H1 (cell line): ENCODE results near the gene MRPL41. TPM values are rescaled to one million over a fixed set of nuclear protein-coding genes. Genes with fewer than 3 reads are reported as not detected.

Experiments
- CTCF ChIA-PET: fragments of 300-600 bp; sonication (Branson Sonifier 250); formaldehyde crosslinking; loops from one replicate; lab custom pipeline; 2021; ENCODE audit not compliant: partially characterized antibody; lab: Charles Lee
- POLR2A ChIA-PET: fragments of 300-600 bp; sonication (Branson Sonifier 250); formaldehyde crosslinking; loops from one replicate; lab custom pipeline; 2021; ENCODE audit warnings: inconsistent platforms; ENCODE audit not compliant: partially characterized antibody; lab: Charles Lee
- DNase-seq, 2 experiments: peaks; one replicate each; pipeline versions ENCODE4 v3.0.0 to v3.0.0-alpha.2; 2010 to 2022; ENCODE audit warnings: low spot score in 2 of 2, low read depth in 1 of 2, mixed read lengths in 1 of 2
- FAIRE-seq: peaks from 2 replicates; lab custom pipeline; 2011; peaks lifted over from hg19 to GRCh38; lab: Jason Lieb, UNC
- H2AFZ ChIP-seq: 2 replicates; pipeline ENCODE4 v1.8.1; 2012; ENCODE audit warnings: low read length, inconsistent platforms
- H2AK5ac ChIP-seq: 2 replicates; pipeline ENCODE4 v1.6.1; 2013; ENCODE audit warnings: low read depth, low read length
- H2BK120ac ChIP-seq: replicated peaks from 2 replicates; pipeline ENCODE3; 2013; ENCODE audit warnings: low read depth, low read length, inconsistent platforms
- H2BK12ac ChIP-seq: 2 replicates; pipeline ENCODE4 v1.6.1; 2013; ENCODE audit warnings: low read depth, low read length
- H2BK15ac ChIP-seq: 2 replicates; pipeline ENCODE4 v1.6.1; 2013; ENCODE audit warnings: low read length
- H2BK20ac ChIP-seq: 2 replicates; pipeline ENCODE4 v1.6.1; 2013; ENCODE audit warnings: low read length
- H2BK5ac ChIP-seq: 2 replicates; pipeline ENCODE4 v1.6.1; 2013; ENCODE audit warnings: low read depth, low read length
- H3K14ac ChIP-seq: 2 replicates; pipeline ENCODE4 v1.6.1; 2013; ENCODE audit warnings: inconsistent platforms; ENCODE audit not compliant: insufficient read length
- H3K18ac ChIP-seq: 2 replicates; pipeline ENCODE4 v1.6.1; 2013; ENCODE audit warnings: low read length; ENCODE audit errors: extremely low read depth
- H3K23ac ChIP-seq: 2 replicates; pipeline ENCODE4 v1.6.1; 2013; ENCODE audit warnings: inconsistent platforms; ENCODE audit not compliant: insufficient read length
- H3K23me2 ChIP-seq: 2 replicates; pipeline ENCODE4 v1.6.1; 2013; ENCODE audit warnings: low read depth, low read length
- H3K27ac ChIP-seq: 2 replicates; pipeline ENCODE4 v1.6.1; 2011; ENCODE audit warnings: low read depth, low read length, inconsistent platforms
- H3K27me3 ChIP-seq, 4 experiments: replicated peaks in 1 of 4; 1 replicate in 1 of 4; 2 replicates in 3 of 4; pipeline versions ENCODE4 v1.6.1 to v1.8.1; 2011 to 2013; ENCODE audit warnings: low read length in 3 of 4, mild to moderate bottlenecking in 3 of 4, inconsistent platforms in 2 of 4, mixed read lengths in 2 of 4, moderate library complexity in 1 of 4; ENCODE audit not compliant: control insufficient read depth in 3 of 4, insufficient read depth in 3 of 4; ENCODE audit errors: extremely low read depth in 1 of 4
- H3K36me3 ChIP-seq, 4 experiments: 2 replicates each; pipeline versions ENCODE4 v1.6.1 to v1.8.1; 2011 to 2013; ENCODE audit warnings: mild to moderate bottlenecking in 4 of 4, low read length in 3 of 4, moderate library complexity in 2 of 4, control low read depth in 1 of 4, inconsistent platforms in 1 of 4; ENCODE audit not compliant: insufficient read depth in 4 of 4, control insufficient read depth in 2 of 4
- H3K4ac ChIP-seq: replicated peaks from 2 replicates; pipeline ENCODE3; 2013; ENCODE audit warnings: low read length, low read depth, mixed read lengths, inconsistent platforms; ENCODE audit not compliant: insufficient read length
- H3K4me1 ChIP-seq, 4 experiments: replicated peaks in 1 of 4; 1 replicate in 1 of 4; 2 replicates in 3 of 4; pipeline versions ENCODE4 v1.6.1 to v1.8.1; 2011 to 2013; ENCODE audit warnings: low read length in 3 of 4, inconsistent platforms in 2 of 4, mixed read lengths in 1 of 4; ENCODE audit not compliant: insufficient read depth in 4 of 4, control insufficient read depth in 3 of 4
- H3K4me2 ChIP-seq, 2 experiments: 2 replicates each; pipeline versions ENCODE4 v1.6.1 to v1.8.1; 2011 to 2013; ENCODE audit warnings: low read depth in 2 of 2, low read length in 2 of 2, control low read depth in 1 of 2, inconsistent platforms in 1 of 2, mild to moderate bottlenecking in 1 of 2; ENCODE audit not compliant: insufficient read depth in 1 of 2
- H3K4me3 ChIP-seq, 4 experiments: fragments of 200-600, 300-600 bp in 1 of 4; sonication (generic), shearing (Covaris generic), sonication (Bioruptor Twin) in 1 of 4; 2 replicates each; pipeline versions ENCODE4 v1.5.1 to v1.8.1; 2011 to 2016; ENCODE audit warnings: low read length in 4 of 4, low read depth in 3 of 4, control low read depth in 2 of 4, inconsistent platforms in 2 of 4, mild to moderate bottlenecking in 2 of 4, mixed read lengths in 1 of 4, moderate library complexity in 1 of 4; ENCODE audit not compliant: insufficient read depth in 2 of 4; ENCODE audit errors: extremely low read depth in 1 of 4
- H3K56ac ChIP-seq: replicated peaks from 2 replicates; pipeline ENCODE3; 2013; ENCODE audit warnings: low read depth, mild to moderate bottlenecking, mixed read lengths, low read length, inconsistent platforms; ENCODE audit not compliant: insufficient read length
- H3K79me1 ChIP-seq: 2 replicates; pipeline ENCODE4 v1.6.1; 2013; ENCODE audit warnings: low read depth, low read length, control low read depth
- H3K79me2 ChIP-seq, 2 experiments: 2 replicates each; pipeline versions ENCODE4 v1.6.1 to v1.8.1; 2012 to 2013; ENCODE audit warnings: low read length in 2 of 2, mild to moderate bottlenecking in 2 of 2, inconsistent platforms in 1 of 2; ENCODE audit not compliant: insufficient read depth in 2 of 2, control insufficient read depth in 1 of 2
- H3K9ac ChIP-seq, 4 experiments: replicated peaks in 1 of 4; 1 replicate in 1 of 4; 2 replicates in 3 of 4; pipeline versions ENCODE4 v1.6.1 to v1.8.1; 2011 to 2013; ENCODE audit warnings: low read depth in 3 of 4, low read length in 3 of 4, control low read depth in 2 of 4, mild to moderate bottlenecking in 2 of 4, moderate library complexity in 2 of 4, inconsistent platforms in 1 of 4; ENCODE audit errors: extremely low read depth in 1 of 4
- H3K9me3 ChIP-seq, 2 experiments: 2 replicates each; pipeline versions ENCODE4 v1.6.1 to v1.8.1; 2012 to 2013; ENCODE audit warnings: mild to moderate bottlenecking in 2 of 2, moderate library complexity in 2 of 2, control low read depth in 1 of 2, inconsistent platforms in 1 of 2, low read depth in 1 of 2, low read length in 1 of 2, mixed read lengths in 1 of 2; ENCODE audit not compliant: insufficient read depth in 2 of 2
- H4K20me1 ChIP-seq, 2 experiments: replicated peaks in 1 of 2; 2 replicates each; pipeline versions ENCODE3 to v1.8.1; 2011 to 2013; ENCODE audit warnings: inconsistent platforms in 2 of 2, low read length in 2 of 2, mild to moderate bottlenecking in 1 of 2; ENCODE audit not compliant: insufficient read depth in 2 of 2, control insufficient read depth in 1 of 2
- H4K5ac ChIP-seq: 2 replicates; pipeline ENCODE4 v1.6.1; 2013; ENCODE audit warnings: low read length, low read depth, mixed read lengths, inconsistent platforms; ENCODE audit not compliant: insufficient read length
- H4K8ac ChIP-seq: 2 replicates; pipeline ENCODE4 v1.8.0; 2013; ENCODE audit warnings: mild to moderate bottlenecking, moderate library complexity, low read length, inconsistent platforms; ENCODE audit not compliant: insufficient read depth; ENCODE audit errors: extremely low read depth
- H4K91ac ChIP-seq: replicated peaks from 2 replicates; pipeline ENCODE3; 2013; ENCODE audit warnings: low read length, mixed read lengths, inconsistent platforms; ENCODE audit not compliant: insufficient read length
- ASH2L ChIP-seq: fragments of 200-600, 300-600 bp; sonication (generic); IDR thresholded peaks from one replicate; pipeline ENCODE4 v1.7.1; 2017; ENCODE audit warnings: low read length
- BACH1 ChIP-seq: IDR thresholded peaks from 2 replicates; pipeline ENCODE4 v1.6.1; 2012; ENCODE audit warnings: low read length, improper control_type of control experiment
- CTCF ChIP-seq, 3 experiments: IDR thresholded peaks; 1 replicate in 2 of 3; 2 replicates in 1 of 3; pipeline versions ENCODE4 v1.5.1 to v1.6.1; 2011; ENCODE audit warnings: low read length in 3 of 3, mild to moderate bottlenecking in 3 of 3, inconsistent platforms in 2 of 3, low read depth in 1 of 3, moderate library complexity in 1 of 3; ENCODE audit not compliant: insufficient read depth in 1 of 3; ENCODE audit errors: control extremely low read depth in 1 of 3
- HDAC2 ChIP-seq, 2 experiments: fragments of 300-600 bp in 1 of 2; sonication (generic) in 1 of 2; IDR thresholded peaks; 2 replicates each; pipeline ENCODE4 v1.6.1; 2011 to 2012; ENCODE audit warnings: low read depth in 2 of 2, low read length in 2 of 2, mild to moderate bottlenecking in 2 of 2, moderate library complexity in 2 of 2, borderline replicate concordance in 1 of 2, inconsistent platforms in 1 of 2
- JUND ChIP-seq: IDR thresholded peaks from 2 replicates; pipeline ENCODE4 v1.6.1; 2011; ENCODE audit warnings: mild to moderate bottlenecking, improper control_type of control experiment, low read length
- POLR2AphosphoS5 ChIP-seq: IDR thresholded peaks from 2 replicates; pipeline ENCODE4 v1.6.1; 2011; ENCODE audit warnings: low read depth, low read length
- SP1 ChIP-seq: IDR thresholded peaks from 2 replicates; pipeline ENCODE4 v1.6.1; 2011; ENCODE audit warnings: low read depth, low read length
- TBP ChIP-seq: IDR thresholded peaks from 2 replicates; pipeline ENCODE4 v1.6.1; 2011; ENCODE audit warnings: low read depth, low read length, improper control_type of control experiment
- TEAD4 ChIP-seq: IDR thresholded peaks from 2 replicates; pipeline ENCODE4 v1.6.1; 2012; ENCODE audit warnings: low read depth, low read length, inconsistent platforms, mixed read lengths
- WGBS, 2 experiments: shearing (Covaris generic) in 1 of 2; methylation state at CpG; one replicate each; pipeline versions ENCODE4 v1.1.6 to v1.1.7; 2013 to 2015; ENCODE audit warnings: low lambda C conversion rate in 2 of 2, mixed read lengths in 2 of 2, inconsistent platforms in 1 of 2, low coverage in 1 of 2, missing lambda C conversion rate in 1 of 2; ENCODE audit not compliant: insufficient replicate concordance in 2 of 2, insufficient coverage in 1 of 2, insufficient read length in 1 of 2; ENCODE audit errors: extremely low coverage in 1 of 2, missing lambda C conversion rate in 1 of 2; 5-methylcytosine and 5-hydroxymethylcytosine counted together
- polyA plus RNA-seq, 7 experiments: library from polyadenylated mRNA; depleted of rRNA in 3 of 7; stranded (reverse) in 5 of 7; unstranded in 2 of 7; fragments of >200 nt in 5 of 7; fragments of 200-250 nt in 2 of 7; gene quantifications; 1 replicate in 5 of 7; 2 replicates in 1 of 7; 4 replicates in 1 of 7; pipeline versions ENCODE4 v1.2.1 to v1.2.3, GENCODE V29; 2011 to 2013; ENCODE audit warnings: missing spikeins in 2 of 7, mixed read lengths in 2 of 7
- total RNA-seq: library from RNA; stranded (reverse); fragmentation: NEBNext Ultra II Directional; extraction: Animal tissue kit (Norgen Biotek cat#: 25700); gene quantifications from 2 replicates; pipeline ENCODE4 v1.2.1, GENCODE V29; 2021

MRPL41 gene
- total and polyA plus RNA-seq, 2 of the 8 experiments (the other 6 are each of a cell fraction or from before 2014, with no cell fraction given), result 47.2 to 58.1 TPM

- Histone ChIP-seq H3K27me3 (no peaks in the 10 kb centered on the region), H3K27ac (peak within 1 kb of the TSS; percentile 66; the same call in 1 of the 2 replicates), H3K79me1 (peaks cover 23% of the 10 kb centered on the region), H3K56ac (peak within 1 kb of the TSS; percentile 90), H3K4ac (no peak within 1 kb of the TSS), H2BK120ac (no peak within 1 kb of the TSS), H4K5ac (peak within 1 kb of the TSS; percentile 98), H3K4me1 (peaks cover 0 to 23% (median 7%) of the 10 kb centered on the region in 4 experiments; a peak in 6 of 7 replicates), H4K91ac (peak within 1 kb of the TSS; percentile 89), H3K23ac (no peak within 1 kb of the TSS), H2BK15ac (no peak within 1 kb of the TSS), H2BK12ac (no peak within 1 kb of the TSS), H3K14ac (no peak within 1 kb of the TSS), H3K4me3 (peak within 1 kb of the TSS; percentile 87 to 90 (median 88)), H3K9ac (peak within 1 kb of the TSS; percentile 64 to 90 (median 82)), H3K4me2 (peak within 1 kb of the TSS; percentile 71 to 92), H2AK5ac (no peak within 1 kb of the TSS), H3K79me2 (peaks cover 12 to 35% of the 10 kb centered on the region in 2 experiments), H3K23me2 (peaks cover 3% of the 10 kb centered on the region; the same call in 1 of the 2 replicates), H2BK20ac (no peak within 1 kb of the TSS), H3K18ac (peak within 1 kb of the TSS; percentile 97), H4K8ac (no peak within 1 kb of the TSS), H2AFZ (no peak within 1 kb of the TSS; the same call in 1 of the 2 replicates), H3K36me3 (peaks cover 31 to 54% (median 38%) of the 10 kb centered on the region in 4 experiments), H2BK5ac (peak within 1 kb of the TSS; percentile 82; the same call in 1 of the 2 replicates), H3K9me3 (no peaks in the 10 kb centered on the region), H4K20me1 (peaks cover 12 to 41% of the 10 kb centered on the region in 2 experiments)
- 6% methylated on average over 65 of the region's 82 CpGs; no CpG with 5 or more reads in 1 of the 2 experiments for WGBS, 2 experiments
- ChIA-PET CTCF (interaction anchor here (0.5 to 5.9 kb wide), 8 partner anchors 10 to 158 kb away, joined by 3 to 46 read pairs (median 4); no protein-coding TSS in a partner anchor), POLR2A (interaction anchor here (0.7 to 4.6 kb wide), 7 partner anchors 12 to 155 kb away, joined by 3 to 45 read pairs (median 6); partner anchors contain the start of genes EHMT1, EXD3, MRPL41 and NOXA1)
- FAIRE-seq (no peak), DNase-seq (peak; percentile 78 to 99)
- peak; percentile 65; the same call in 1 of the 2 replicates for TF ChIP-seq BACH1
- TF ChIP-seq ASH2L, result peak; percentile 86
- TF ChIP-seq SP1, result peak; percentile 45; the same call in 1 of the 2 replicates
- peak in 2 of 3 experiments; percentile 87 to 92; a peak in 3 of 4 replicates for TF ChIP-seq CTCF (IDR thresholded peaks at IDR 0.05; ENCODE audit: control extremely low read depth in 1 of 3, insufficient read depth in 1 of 3, low read depth in 1 of 3, low read length in 3 of 3)
- no peak for TF ChIP-seq HDAC2 (IDR thresholded peaks at IDR 0.05; ENCODE audit: borderline replicate concordance in 1 of 2, low read depth in 2 of 2, low read length in 2 of 2)
- no peak for TF ChIP-seq TEAD4
- no peak; the same call in 1 of the 2 replicates for TF ChIP-seq POLR2AphosphoS5
- TF ChIP-seq TBP, result peak; percentile 68
- TF ChIP-seq JUND, result peak; percentile 52
Measured at GRCh38 chr9:137578518-137579258, 27.0 kb downstream of the MRPL41 start, which contains the start of gene DPH7. Gene DPH7 (minus strand): TSS chr9:137578925. CDS start chr9:137578777, 148 bp downstream.
